Activated T-helper 17 cell treated with anti-CD3 and anti-CD28 coated beads, Interleukin-2, amount 50 U/mL, for 72 hours (primary cell): ENCODE data around the gene HOXA13. TPM values are rescaled to one million over a fixed set of nuclear protein-coding genes. Genes with fewer than 3 reads are reported as not detected.
A peak's percentile ranks its signal among the peaks of the same experiment; 100 is the strongest.

Source experiments
- ATAC-seq: fragments of 150-1000 bp; cut with Tn5 transposase; replicated peaks from 2 replicates; pipeline ENCODE4 v1.10.0; 2021; ENCODE audit warnings: mild to moderate bottlenecking, moderate library complexity
- H3K27ac Mint-ChIP-seq: one replicate; pipeline ENCODE4 v1.8.0; 2022; ENCODE audit warnings: mixed read lengths
- H3K27me3 Mint-ChIP-seq: one replicate; pipeline ENCODE4 v1.8.0; 2022; ENCODE audit warnings: mixed read lengths
- H3K36me3 Mint-ChIP-seq: one replicate; pipeline ENCODE4 v1.8.0; 2022; ENCODE audit warnings: low read depth, mild to moderate bottlenecking, mixed read lengths
- H3K4me1 Mint-ChIP-seq: one replicate; pipeline ENCODE4 v1.8.0; 2022; ENCODE audit warnings: mixed read lengths
- H3K4me3 Mint-ChIP-seq: one replicate; pipeline ENCODE4 v1.8.0; 2022; ENCODE audit warnings: mild to moderate bottlenecking, mixed read lengths
- H3K9me3 Mint-ChIP-seq: one replicate; pipeline ENCODE4 v1.8.0; 2022; ENCODE audit warnings: mixed read lengths
- total RNA-seq, 2 donors: library from RNA; stranded (reverse); gene quantifications; one replicate each; pipeline ENCODE4 v1.2.3, GENCODE V29; 2022

The HOXA13 gene
- total RNA-seq, 2 donors from 2014 or later, result not detected

- H3K9me3 Mint-ChIP-seq, result no peaks in the 10 kb centered on the region
- no peak overlapping the region for H3K4me3 Mint-ChIP-seq
Measured at GRCh38 chr7:27204851-27205322, 5.0 kb upstream of the HOXA13 start.

DNA sequence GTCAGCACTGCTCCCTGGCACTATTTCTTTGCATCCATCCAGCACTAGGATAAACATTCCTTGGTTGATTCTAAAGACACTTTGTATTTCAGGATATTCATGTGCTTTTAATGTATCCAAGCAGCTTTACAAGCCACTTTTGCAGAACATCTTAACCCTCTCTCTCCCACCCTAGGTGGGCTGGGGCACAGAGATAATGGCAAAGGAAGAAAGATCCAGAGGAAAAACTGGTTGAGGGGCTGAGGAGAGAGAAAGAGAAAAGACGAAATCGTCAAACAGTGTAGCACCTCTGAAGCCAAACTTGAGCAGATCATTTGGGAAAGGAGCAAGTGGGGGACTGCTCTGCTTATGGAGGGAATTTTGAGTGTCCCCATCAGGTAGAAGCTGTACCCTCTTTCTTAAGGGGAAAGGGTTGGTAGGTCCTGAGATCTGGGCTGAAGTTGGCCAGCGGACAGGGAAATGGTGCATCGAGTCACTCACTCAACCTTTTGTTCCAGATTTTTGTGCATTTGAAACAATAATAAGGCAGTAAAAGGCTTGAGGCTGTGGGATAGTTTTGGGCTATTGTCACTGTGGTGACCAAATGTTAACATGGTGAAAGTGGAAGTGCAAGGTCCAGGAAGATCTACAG is 4.2 kb upstream of the HOXA13 start:
- Mint-ChIP-seq H3K9me3 (no peaks in the 10 kb centered on the region), H3K27ac (no peak overlapping the region), H3K4me1 (peaks cover 16% of the 10 kb centered on the region), H3K36me3 (peaks cover 6% of the 10 kb centered on the region), H3K4me3 (no peak overlapping the region), H3K27me3 (peaks cover 75% of the 10 kb centered on the region)
- no peak for ATAC-seq

More at GRCh38 chr7:27204851-27205322, 5.0 kb upstream of the HOXA13 start:
- Mint-ChIP-seq H3K4me1 (peaks cover 16% of the 10 kb centered on the region), H3K27me3 (peaks cover 79% of the 10 kb centered on the region), H3K36me3 (peaks cover 6% of the 10 kb centered on the region), H3K27ac (no peak overlapping the region)
- no peak for ATAC-seq

DNA sequence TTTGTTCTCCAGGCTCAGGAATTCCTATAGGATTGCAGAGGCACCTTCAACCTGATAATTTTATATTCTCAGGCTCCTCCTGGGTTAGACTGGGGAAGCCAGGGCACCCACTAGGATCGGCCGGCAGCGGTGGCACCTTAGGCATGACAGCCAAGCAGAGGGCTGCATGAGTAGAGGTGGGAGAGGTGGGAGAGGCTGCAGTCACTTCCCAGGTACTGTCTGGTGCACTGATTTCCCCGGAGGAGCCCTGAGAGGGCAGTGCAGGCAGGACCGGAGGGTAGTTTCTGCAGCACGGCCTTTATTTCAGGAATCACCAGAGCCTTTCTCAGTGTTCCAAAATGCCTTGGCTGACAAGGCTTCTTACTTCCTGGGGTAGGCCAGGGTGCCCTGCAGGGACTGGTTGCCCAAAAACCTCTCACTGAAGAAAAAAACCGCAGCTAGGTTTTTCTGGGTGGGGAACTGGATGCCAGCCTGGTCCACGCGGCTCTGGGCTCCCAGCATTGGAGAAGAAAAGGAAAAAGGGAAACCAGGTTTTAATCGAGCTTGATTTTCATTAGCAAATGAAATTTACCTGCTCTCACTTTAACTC is 3.6 kb upstream of the HOXA13 start:
- Mint-ChIP-seq H3K36me3 (peaks cover 6% of the 10 kb centered on the region), H3K27me3 (peaks cover 74% of the 10 kb centered on the region), H3K9me3 (no peaks in the 10 kb centered on the region), H3K4me3 (no peak overlapping the region), H3K4me1 (peaks cover 16% of the 10 kb centered on the region), H3K27ac (no peak overlapping the region)
- no peak for ATAC-seq

DNA sequence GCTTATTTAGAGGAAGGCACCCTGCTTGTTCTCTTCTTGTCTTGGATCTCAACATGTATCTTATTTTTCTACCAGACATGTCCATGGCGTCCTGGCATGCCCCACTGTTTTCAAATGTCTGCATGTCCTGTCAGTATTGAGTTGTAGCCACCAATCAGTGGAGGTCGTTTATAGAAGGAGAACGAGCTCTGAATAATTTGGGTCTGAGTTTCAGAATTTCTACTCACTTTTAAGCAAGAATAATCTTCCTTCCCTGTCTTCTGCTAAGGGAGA is 2.9 kb upstream of the HOXA13 start:
- H3K36me3 Mint-ChIP-seq, result peaks cover 6% of the 10 kb centered on the region

DNA sequence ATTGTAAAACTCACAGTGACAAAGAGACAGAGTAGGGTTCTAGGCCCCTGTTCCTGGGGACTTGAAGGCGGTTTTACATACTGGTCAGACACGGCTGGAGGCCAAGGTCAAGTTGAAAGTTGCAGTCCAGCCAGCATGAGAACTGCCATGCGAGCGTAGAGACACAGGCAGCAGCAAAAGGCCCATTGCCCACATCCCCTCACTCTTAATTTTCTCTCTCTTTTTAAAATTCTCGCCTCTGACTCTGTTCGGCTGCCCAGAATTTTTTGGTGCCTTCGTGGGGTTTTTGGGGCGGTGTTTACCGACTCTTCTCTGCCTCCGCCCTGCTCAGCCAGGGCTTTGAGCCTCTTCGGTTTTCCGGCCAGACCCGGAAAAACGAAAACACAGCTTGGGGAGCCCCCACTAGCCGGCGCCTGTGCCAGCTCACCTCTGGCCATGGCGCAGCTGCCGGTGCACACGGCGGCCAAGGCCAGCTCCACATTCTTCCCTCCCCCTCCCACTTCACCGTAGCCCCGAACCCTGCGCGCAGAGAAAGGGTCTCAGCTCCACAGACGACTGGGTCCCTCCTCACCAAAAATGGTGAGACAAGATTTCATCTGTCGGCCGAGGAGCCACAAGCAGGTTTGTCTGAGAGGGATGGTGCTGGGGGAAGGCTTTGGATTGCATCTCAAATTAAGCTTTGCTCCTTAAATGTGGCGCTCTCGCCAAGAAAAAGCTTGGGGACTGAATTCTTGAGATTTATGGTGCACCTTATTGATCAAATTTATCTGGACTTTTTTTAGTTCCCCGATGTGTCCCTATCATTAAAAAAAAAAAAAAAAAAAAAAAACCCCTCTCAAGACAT is 2.3 kb upstream of the HOXA13 start:
- peaks cover 20% of the 10 kb centered on the region for H3K4me1 Mint-ChIP-seq
- H3K4me3 Mint-ChIP-seq, result no peak overlapping the region
- no peaks in the 10 kb centered on the region for H3K9me3 Mint-ChIP-seq
- H3K36me3 Mint-ChIP-seq, result peaks cover 6% of the 10 kb centered on the region
- H3K27me3 Mint-ChIP-seq, result peaks cover 76% of the 10 kb centered on the region
- no peak overlapping the region for H3K27ac Mint-ChIP-seq
- ATAC-seq, result no peak

More for the DNA sequence above, 2.9 kb upstream of the HOXA13 start:
- Mint-ChIP-seq H3K9me3 (no peaks in the 10 kb centered on the region), H3K27ac (no peak overlapping the region), H3K4me3 (no peak overlapping the region), H3K27me3 (peaks cover 76% of the 10 kb centered on the region), H3K4me1 (peaks cover 20% of the 10 kb centered on the region)
- ATAC-seq, result no peak

DNA sequence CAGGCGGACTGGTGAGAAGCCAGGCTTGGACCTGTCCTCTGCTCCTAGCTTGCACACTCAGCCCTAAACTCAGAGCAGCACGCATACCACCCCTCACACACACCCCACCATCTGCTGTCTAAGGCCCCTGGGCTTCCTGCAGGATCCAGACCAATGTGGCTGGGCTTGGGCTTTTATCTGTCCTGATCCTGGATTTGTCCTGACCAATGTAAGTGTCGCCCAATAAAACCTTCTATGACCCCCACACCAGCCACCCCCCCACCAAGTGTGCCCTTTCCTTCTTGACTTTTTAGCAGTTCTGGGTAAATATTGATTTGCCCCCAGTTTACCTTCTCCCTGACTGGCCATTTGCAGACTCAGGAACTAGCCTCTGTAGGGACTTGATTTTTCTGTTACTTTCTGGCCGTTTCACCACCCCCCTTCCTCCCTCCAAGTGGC is 1.7 kb upstream of the HOXA13 start:
- H3K4me3 Mint-ChIP-seq, result peak overlapping the region; percentile 64

GRCh38 chr7:27200761-27201579 is 1.1 kb upstream of the HOXA13 start:
- Mint-ChIP-seq H3K9me3 (no peaks in the 10 kb centered on the region), H3K27me3 (peaks cover 75% of the 10 kb centered on the region), H3K27ac (no peak overlapping the region), H3K4me3 (peak overlapping the region; percentile 64), H3K36me3 (peaks cover 6% of the 10 kb centered on the region), H3K4me1 (peaks cover 18% of the 10 kb centered on the region)
- ATAC-seq, result no peak

More for the DNA sequence above, 1.7 kb upstream of the HOXA13 start:
- Mint-ChIP-seq H3K9me3 (no peaks in the 10 kb centered on the region), H3K27me3 (peaks cover 76% of the 10 kb centered on the region), H3K4me1 (peaks cover 20% of the 10 kb centered on the region), H3K27ac (no peak overlapping the region), H3K36me3 (peaks cover 6% of the 10 kb centered on the region)
- ATAC-seq, result no peak

DNA sequence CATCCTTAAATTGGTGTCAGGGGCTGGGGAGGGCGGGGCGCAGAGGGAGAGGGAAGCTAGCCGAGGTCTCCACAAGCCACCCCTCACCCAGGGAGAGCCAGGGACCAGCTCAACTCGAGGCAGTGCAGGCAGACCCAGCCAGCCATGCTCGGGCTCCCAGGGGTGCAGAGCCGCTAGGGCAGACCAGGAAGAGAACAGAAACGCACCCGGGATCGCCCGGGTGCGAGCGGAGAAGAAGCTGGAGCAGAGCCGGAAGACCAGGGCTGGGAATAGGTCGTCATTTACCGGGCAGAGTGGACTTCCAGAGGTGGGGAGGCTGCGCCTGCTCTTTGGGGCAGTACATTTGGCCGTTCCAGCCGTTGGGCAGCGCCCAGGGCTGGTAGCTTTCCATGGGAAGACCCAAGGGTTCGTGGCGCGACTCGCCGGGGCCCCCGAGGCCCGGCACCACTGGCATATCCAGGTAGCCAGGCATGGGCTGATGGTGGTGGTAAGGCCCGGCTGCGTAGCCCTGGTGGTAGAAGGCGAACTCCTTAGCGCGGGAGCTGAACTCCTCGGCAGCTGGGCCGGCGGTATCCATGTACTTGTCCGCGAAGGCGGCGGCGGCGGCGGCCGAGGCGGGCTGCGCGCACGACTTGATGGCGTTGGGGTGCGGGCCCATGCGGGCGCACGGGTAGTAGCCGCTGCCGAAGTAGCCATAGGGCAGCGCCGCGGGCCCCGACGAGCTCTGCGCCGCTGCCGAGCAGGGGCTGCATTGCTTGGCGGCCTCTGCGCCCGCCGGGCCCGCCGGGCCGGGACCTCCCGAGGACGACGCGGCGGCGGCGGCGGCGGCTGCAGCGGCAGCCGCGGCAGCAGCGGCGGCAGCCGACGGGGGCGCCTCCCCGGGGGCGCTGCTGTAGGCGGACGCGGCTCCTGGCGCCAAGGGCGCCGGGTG is 755 bp downstream of the HOXA13 start:
- ATAC-seq, result no peak
- Mint-ChIP-seq H3K27ac (no peak overlapping the region), H3K9me3 (no peaks in the 10 kb centered on the region), H3K4me1 (peaks cover 15% of the 10 kb centered on the region), H3K36me3 (peaks cover 6% of the 10 kb centered on the region), H3K27me3 (peaks cover 77% of the 10 kb centered on the region), H3K4me3 (peak overlapping the region; percentile 64)

DNA sequence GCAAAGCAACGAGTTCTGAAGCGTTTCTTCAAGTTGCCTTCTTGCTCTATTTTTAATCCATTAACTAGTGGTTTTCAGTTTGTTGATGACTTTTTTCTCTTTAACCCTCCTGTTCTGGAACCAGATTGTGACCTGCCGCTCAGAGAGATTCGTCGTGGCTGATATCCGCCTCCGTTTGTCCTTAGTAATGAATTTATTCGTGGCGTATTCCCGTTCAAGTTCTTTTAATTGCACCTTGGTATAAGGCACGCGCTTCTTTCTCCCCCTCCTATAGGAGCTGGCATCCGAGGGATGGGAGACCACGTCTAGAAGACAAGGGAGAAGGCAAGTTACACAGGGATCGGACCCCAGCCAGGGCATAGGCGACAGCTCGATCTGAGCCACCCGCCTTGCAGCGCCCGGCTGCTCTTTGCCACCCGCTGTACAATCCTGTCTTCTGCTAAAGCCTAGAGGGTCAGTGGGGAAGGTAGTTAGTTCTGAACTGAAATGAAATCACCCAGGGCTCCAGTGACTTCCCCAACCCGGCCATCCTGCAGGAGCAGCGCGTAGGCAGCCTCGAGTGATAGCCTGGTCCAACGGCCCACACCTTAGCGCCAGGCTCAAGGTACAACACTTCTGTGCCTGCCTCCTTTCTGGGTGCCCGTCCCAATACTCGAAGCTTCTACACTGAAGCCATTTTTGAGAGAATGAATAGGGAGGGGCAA is 1.6 kb downstream of the HOXA13 start:
- H3K36me3 Mint-ChIP-seq, result peaks cover 6% of the 10 kb centered on the region
- peak overlapping the region; percentile 36 for H3K4me3 Mint-ChIP-seq
- ATAC-seq, result no peak
- H3K4me1 Mint-ChIP-seq, result peaks cover 15% of the 10 kb centered on the region
- H3K9me3 Mint-ChIP-seq, result no peaks in the 10 kb centered on the region
- peaks cover 77% of the 10 kb centered on the region for H3K27me3 Mint-ChIP-seq
- no peak overlapping the region for H3K27ac Mint-ChIP-seq

DNA sequence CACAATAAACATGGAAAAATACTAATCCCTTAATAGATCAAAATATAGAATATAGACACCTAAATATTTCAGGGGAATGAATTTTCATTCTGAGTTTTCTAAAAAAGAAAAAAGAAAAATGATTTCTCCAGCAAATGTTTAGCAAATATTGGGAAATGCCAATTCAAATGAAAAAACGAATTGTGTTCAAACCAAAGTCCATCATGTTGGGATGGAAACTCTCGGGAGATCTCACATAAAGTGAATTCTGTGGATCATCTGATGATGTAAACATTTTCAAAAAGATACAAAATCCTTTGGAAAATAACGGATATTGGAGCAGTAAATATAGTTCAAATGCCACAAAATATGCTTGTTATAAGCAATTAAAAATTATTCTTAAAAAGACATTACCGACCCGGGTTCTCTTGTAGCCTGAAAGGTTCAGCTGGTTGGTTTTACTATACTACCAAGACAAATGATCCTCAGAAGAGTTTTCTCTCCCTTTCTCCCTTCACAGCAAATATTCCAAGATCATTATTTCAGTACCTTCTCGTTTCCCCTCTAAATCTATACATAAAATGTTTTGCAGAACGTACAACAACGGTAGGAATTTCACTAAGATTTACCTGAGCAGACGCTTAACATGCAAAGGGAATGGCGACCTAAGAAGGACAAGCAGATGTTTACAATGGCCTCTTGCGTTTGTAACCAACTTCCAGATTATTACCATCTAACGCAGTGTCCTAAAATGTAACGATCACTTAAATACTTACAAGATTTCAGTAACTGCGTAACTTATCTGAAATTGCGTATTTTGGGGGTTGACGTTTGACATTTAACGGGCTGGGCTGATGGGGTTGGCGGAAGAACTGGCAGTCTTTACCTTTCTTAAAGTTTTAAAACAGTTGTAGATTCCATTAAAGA is 2.5 kb downstream of the HOXA13 start:
- H3K27me3 Mint-ChIP-seq, result peaks cover 70% of the 10 kb centered on the region

DNA sequence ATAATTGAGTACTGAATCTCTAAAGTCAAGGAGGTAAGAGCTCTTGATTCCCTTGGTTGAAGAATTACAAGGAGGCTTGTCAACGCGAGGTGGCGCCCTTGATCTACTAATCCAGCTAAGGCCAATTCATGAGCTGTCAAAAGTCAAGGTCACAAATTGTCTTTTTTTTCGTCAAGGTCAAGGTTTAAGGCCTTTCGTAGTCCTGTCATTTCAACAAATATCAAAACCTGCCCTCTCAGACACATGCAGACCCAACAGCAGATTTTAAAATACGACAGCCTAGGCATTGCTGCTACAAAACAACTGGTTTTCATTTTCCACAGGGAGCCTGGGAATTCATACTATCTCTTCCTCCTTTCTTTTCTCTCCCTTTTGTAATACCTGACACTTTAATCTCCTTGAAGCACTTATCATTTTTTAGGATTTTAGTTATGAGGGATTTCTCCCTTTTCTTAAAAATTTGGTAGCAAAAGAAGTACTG is 3.6 kb downstream of the HOXA13 start:
- peaks cover 12% of the 10 kb centered on the region for H3K4me1 Mint-ChIP-seq
- H3K4me3 Mint-ChIP-seq, result no peak overlapping the region
- peaks cover 6% of the 10 kb centered on the region for H3K36me3 Mint-ChIP-seq
- peaks cover 65% of the 10 kb centered on the region for H3K27me3 Mint-ChIP-seq
- ATAC-seq, result peak; percentile 38
- no peak overlapping the region for H3K27ac Mint-ChIP-seq
- H3K9me3 Mint-ChIP-seq, result no peaks in the 10 kb centered on the region

More for the DNA sequence above, 2.5 kb downstream of the HOXA13 start:
- no peak overlapping the region for H3K4me3 Mint-ChIP-seq
- peaks cover 6% of the 10 kb centered on the region for H3K36me3 Mint-ChIP-seq
- H3K27ac Mint-ChIP-seq, result no peak overlapping the region
- no peaks in the 10 kb centered on the region for H3K9me3 Mint-ChIP-seq
- ATAC-seq, result no peak
- peaks cover 15% of the 10 kb centered on the region for H3K4me1 Mint-ChIP-seq
